ENCODE results near the gene STRBP. TPM values are rescaled to one million over a fixed set of nuclear protein-coding genes. Genes with fewer than 3 reads are reported as not detected.

The STRBP gene
- polyA plus RNA-seq, 3 donors from 2014 or later, result 9.0 to 15.8 (median 10.4) TPM

DNA sequence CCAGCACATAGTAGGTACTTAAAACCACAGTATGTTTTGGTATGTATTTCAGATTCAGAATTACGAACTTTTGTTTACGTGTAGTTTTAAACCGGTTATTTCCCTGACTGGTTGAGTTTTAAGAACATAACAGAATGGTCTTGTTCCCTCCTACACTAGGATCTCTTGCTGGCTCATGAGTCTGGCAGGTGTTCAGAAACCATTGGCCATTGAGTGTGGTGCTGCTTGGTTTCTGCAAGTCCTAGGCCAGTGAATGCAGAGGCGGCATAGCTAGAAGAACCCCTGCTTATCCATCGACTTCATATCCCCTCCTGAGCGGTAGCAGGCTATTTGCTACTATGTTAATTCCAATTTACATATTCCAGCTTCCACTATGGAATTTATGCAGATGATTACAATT, 169.3 kb downstream of the STRBP start:
- no peaks in the 10 kb centered on the region for H3K4me1 Mint-ChIP-seq
- H3K9me3 Mint-ChIP-seq, result no peaks in the 10 kb centered on the region
- DNase-seq, result no peak
- no peak overlapping the region for H3K4me3 Mint-ChIP-seq
- no peak overlapping the region for H3K27ac Mint-ChIP-seq
- H3K27me3 Mint-ChIP-seq (ENCODE audit: low read depth in 3 of 3), result no peaks in the 10 kb centered on the region
- peaks cover 8 to 49% (median 19%) of the 10 kb centered on the region in 3 donors for H3K36me3 Mint-ChIP-seq

DNA sequence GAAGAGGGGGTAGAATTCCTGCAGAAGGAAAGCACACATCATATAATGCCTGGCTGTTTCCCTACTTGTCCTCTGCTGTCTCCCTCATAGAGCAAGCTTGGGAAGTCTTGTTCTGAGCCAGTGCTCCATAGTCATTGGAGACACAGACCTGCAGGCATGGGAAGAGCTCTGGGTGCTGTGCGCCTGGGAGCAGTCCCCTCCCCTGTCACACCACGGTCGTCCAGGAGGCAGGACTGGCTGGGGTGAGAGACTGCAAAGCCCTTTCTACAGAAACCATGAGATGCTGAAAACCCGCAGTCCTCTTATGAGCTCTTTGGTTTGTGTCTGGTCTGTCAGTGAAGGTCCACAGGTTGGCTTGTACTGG, 170.3 kb downstream of the STRBP start:
- Mint-ChIP-seq H3K9me3 (no peaks in the 10 kb centered on the region), H3K4me3 (no peak overlapping the region), H3K27me3 (ENCODE audit: low read depth in 3 of 3) (no peaks in the 10 kb centered on the region), H3K36me3 (peaks cover 13 to 55% (median 28%) of the 10 kb centered on the region in 3 donors), H3K4me1 (no peaks in the 10 kb centered on the region), H3K27ac (no peak overlapping the region)
- DNase-seq, result no peak

DNA sequence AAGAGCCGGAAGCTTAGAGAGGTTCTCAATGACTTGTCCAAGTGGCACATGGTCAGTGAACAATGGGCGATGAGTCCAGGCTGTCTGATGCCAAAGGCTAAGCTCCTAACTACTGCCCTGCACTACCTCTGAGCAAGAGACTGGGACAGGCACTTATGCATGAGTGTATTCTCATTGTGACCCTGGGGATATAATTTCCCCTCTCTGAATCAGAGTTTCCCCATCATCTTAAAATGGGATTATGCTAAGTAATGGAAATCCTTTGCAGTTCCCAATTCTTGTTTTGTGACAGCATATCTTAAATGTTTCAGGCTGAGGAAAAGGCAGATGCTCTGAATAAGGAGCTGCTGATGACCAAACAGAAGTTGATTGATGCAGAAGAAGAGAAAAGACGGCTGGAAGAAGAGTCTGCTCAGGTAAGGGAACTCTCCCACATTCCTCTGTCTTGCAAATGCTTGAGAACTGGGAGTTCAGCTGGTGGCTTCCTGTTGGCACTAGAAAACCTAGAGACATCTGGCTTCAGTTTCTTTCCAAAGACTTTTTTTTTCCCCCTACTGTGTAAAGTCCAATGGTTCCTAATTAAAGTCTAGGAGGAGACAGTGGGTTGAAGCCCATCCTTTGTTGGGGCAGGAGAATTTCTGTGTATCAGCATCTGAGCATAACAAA, 170.8 kb downstream of the STRBP start:
- no peak for DNase-seq
- Mint-ChIP-seq H3K36me3 (peaks cover 15 to 57% (median 30%) of the 10 kb centered on the region in 3 donors), H3K4me1 (no peaks in the 10 kb centered on the region), H3K27me3 (ENCODE audit: low read depth in 3 of 3) (no peaks in the 10 kb centered on the region), H3K4me3 (no peak overlapping the region), H3K27ac (no peak overlapping the region), H3K9me3 (no peaks in the 10 kb centered on the region)

DNA sequence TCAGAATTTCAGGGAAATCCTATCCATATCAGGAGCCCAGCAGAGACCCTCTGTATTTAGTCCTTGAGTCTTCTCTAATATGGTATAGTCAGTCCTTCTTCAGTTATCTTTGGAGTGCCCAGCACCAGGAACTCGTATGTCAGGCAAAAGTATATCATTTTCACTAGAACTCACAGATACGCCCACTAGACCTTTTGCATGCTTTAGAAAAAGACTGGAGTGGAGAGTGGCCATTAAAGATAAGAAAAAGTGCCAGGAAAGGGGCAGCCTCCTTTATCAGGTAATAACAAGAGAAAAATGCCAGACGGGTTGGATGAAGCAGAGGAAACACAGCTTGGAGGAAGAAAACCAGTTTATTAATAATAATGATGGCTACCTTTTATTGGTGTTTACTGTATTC, 171.4 kb downstream of the STRBP start:
- Mint-ChIP-seq H3K9me3 (no peaks in the 10 kb centered on the region), H3K4me3 (no peak overlapping the region), H3K36me3 (peaks cover 17 to 57% (median 35%) of the 10 kb centered on the region in 3 donors), H3K27me3 (ENCODE audit: low read depth in 3 of 3) (no peaks in the 10 kb centered on the region), H3K4me1 (no peaks in the 10 kb centered on the region), H3K27ac (no peak overlapping the region)
- DNase-seq, result no peak

DNA sequence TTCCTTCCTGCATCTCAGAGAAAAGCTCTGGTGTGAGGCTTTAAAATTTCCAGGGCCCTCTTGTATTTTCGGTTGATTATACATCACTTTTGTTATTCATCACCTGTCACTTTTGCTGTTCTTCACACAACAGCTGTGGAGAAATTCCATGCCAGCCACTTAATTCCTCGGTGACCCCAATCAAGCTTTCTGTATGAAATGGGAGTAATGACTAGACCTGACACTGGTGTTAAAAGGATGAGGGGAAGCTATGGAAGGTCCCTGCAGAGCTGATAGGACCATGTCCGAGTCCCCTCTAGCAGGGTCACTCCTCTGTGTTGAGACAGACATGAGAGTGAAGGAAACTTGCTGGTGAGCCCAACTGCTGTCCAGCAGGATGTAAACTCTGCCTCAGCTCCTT, 175.2 kb downstream of the STRBP start:
- Mint-ChIP-seq H3K9me3 (no peaks in the 10 kb centered on the region), H3K27ac (no peak overlapping the region), H3K27me3 (ENCODE audit: low read depth in 3 of 3) (peaks cover 0 to 1% (median 0%) of the 10 kb centered on the region in 3 donors), H3K4me3 (no peak overlapping the region), H3K4me1 (no peaks in the 10 kb centered on the region), H3K36me3 (peaks cover 33 to 68% (median 49%) of the 10 kb centered on the region in 3 donors)
- DNase-seq, result no peak

DNA sequence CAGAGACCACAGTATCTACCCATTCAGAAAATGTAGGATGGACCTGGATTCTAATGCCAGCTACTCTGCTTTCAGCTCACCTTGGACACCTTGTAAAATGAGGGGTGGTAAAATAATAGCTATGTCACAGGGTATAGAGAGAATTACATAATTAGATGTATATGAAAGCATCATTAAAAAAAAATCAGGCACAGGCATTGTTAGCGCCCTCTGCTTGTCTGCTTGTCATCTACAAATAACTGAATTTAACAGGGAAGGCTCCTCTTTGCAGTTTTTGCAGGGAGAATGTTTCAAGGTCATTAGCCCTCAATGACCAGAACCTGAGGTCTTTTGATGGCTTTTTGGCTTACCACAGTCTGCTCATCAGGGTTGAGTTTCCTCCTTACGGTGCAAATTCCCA, 176.9 kb downstream of the STRBP start:
- peaks cover 0 to 1% (median 0%) of the 10 kb centered on the region in 3 donors for H3K27me3 Mint-ChIP-seq (ENCODE audit: low read depth in 3 of 3)
- H3K4me3 Mint-ChIP-seq, result no peak overlapping the region
- peaks cover 33 to 56% (median 34%) of the 10 kb centered on the region in 3 donors for H3K36me3 Mint-ChIP-seq
- H3K27ac Mint-ChIP-seq, result peak overlapping the region in 1 of 6 donors; percentile 54
- H3K9me3 Mint-ChIP-seq, result no peaks in the 10 kb centered on the region
- no peak for DNase-seq
- H3K4me1 Mint-ChIP-seq, result no peaks in the 10 kb centered on the region

DNA sequence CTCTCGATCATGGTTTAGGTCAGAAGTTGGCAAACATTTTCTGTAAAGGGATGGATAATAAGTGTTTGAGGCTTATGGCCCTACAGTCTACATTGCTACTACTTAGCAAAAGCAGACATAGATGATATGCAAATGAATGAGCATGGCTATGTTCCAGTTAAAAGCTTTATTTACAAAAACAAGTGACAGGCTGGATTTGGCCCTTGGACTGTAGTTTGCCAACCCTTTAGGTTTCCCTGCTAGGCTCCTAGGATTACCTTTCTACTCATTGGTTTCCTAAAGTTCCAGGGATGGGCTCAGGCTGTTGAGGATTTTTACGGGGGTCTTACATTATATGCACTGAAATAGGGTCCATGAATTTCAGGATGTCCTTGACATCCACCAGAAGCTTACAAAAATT, 177.4 kb downstream of the STRBP start:
- DNase-seq, result no peak
- Mint-ChIP-seq H3K27ac (peak overlapping the region in 1 of 6 donors; percentile 13), H3K9me3 (no peaks in the 10 kb centered on the region), H3K4me3 (no peak overlapping the region), H3K4me1 (no peaks in the 10 kb centered on the region), H3K27me3 (ENCODE audit: low read depth in 3 of 3) (peaks cover 0 to 1% (median 0%) of the 10 kb centered on the region in 3 donors), H3K36me3 (peaks cover 33 to 56% (median 34%) of the 10 kb centered on the region in 3 donors)

DNA sequence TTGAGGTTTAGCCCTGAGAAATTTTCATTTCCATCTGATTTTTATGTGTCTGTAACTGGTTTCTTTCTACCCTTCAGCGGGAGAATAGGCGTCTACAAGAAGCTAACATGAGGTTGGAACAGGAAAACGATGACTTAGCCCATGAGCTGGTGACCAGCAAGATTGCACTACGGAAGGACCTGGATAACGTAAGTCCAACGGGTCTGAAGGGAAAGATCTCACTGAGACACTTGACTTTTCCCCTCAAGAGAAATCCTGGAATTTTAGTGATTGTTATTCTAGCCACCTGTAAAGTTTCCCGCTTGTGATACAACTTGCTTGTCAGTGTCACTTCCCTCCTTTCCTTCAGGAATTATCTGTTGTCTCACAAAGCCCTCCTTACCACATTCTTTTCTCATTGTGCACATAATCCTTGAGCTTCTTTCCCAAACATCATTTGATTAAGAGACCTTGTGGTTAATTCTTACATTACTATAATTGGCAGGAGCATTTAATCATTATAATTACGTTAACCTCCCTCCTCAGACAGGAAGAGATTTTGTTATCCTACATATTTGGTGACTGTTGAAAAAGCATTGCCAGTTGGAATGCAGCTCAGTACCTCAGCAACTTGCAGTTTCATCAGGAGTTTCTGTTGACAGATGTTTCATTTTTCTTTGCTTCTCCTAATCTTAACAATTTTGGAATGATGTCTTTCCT, 178.0 kb downstream of the STRBP start:
- no peak for DNase-seq
- Mint-ChIP-seq H3K9me3 (no peaks in the 10 kb centered on the region), H3K27me3 (ENCODE audit: low read depth in 3 of 3) (peaks cover 0 to 1% (median 0%) of the 10 kb centered on the region in 3 donors), H3K27ac (peak overlapping the region in 2 of 6 donors; percentile 13 to 80), H3K4me3 (no peak overlapping the region), H3K36me3 (peaks cover 33 to 55% (median 34%) of the 10 kb centered on the region in 3 donors), H3K4me1 (no peaks in the 10 kb centered on the region)

DNA sequence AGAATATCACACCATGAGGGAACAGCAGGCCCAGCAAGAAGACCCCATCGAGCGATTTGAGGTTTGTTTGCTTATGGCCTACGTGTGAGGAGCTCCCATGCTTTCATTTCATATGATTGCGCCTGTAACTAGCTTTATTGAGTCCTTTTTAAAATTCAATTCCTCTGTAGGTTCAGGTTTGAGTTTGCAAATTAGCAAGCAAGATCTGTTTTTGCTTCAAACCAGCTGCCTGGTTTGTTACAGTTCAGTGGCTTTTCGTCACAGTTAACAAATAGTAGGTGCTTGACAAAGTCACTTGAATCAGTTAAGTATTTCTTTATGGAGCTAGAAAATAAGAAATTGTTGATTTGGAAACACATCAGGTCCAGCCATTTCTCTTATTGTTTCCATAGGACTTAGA, 178.6 kb downstream of the STRBP start:
- Mint-ChIP-seq H3K9me3 (no peaks in the 10 kb centered on the region), H3K4me1 (no peaks in the 10 kb centered on the region), H3K36me3 (peaks cover 37 to 56% (median 39%) of the 10 kb centered on the region in 3 donors), H3K4me3 (no peak overlapping the region), H3K27me3 (ENCODE audit: low read depth in 3 of 3) (peaks cover 0 to 1% (median 0%) of the 10 kb centered on the region in 3 donors), H3K27ac (peak overlapping the region in 1 of 6 donors; percentile 80)
- no peak for DNase-seq

DNA sequence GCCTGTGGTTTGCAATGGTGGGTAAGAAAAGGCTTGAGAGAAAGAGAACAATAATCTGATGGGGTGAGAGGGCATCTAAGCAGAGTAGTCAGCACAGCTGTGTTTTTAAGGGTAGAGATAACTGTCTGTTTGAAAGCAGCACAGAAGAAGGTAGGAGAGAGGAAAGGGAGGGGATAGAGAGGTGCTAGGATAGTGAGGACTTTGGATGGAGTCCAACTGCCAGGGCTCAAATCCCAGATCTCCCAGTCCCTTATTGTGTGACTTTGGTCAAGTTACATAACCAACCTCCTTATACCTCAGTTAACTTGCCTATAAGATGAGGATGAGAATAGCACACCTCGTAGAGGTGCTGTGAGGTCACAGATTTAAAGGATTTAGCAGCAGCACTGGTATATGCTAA, 179.3 kb downstream of the STRBP start:
- Mint-ChIP-seq H3K9me3 (no peaks in the 10 kb centered on the region), H3K36me3 (peaks cover 40 to 60% (median 41%) of the 10 kb centered on the region in 3 donors), H3K4me3 (no peak overlapping the region), H3K27ac (peak overlapping the region in 1 of 6 donors; percentile 17), H3K4me1 (no peaks in the 10 kb centered on the region), H3K27me3 (ENCODE audit: low read depth in 3 of 3) (peaks cover 0 to 1% (median 0%) of the 10 kb centered on the region in 3 donors)
- DNase-seq, result no peak

DNA sequence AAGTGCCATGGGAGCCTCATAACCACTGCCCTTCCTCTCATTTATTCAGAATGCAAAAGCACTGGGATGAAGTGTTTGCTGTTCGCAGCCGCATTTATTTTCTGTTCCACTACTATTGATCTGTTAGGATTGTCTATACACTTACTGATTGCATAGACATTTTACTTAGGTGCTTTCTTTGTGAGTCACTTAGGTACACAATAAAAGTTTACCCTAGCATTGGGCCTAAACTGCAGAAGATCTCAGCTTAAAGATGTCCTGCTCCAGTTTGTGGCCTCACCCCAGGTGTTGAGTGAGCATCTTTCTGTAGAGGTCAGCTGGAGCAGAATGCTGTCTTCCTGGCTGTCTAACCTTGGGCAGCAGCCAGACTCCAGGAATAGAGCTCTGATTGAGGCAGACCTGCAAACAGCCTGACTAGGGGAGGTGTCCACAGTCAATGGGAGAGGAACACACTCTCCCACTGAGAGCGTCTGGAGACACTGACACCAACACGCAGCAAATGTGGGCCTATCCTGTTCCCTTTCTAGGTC, 181.0 kb downstream of the STRBP start:
- no peaks in the 10 kb centered on the region for H3K9me3 Mint-ChIP-seq
- peaks cover 31 to 54% (median 34%) of the 10 kb centered on the region in 3 donors for H3K36me3 Mint-ChIP-seq
- DNase-seq, result no peak
- H3K4me1 Mint-ChIP-seq, result no peaks in the 10 kb centered on the region
- peak overlapping the region in 1 of 6 donors; percentile 4 for H3K27ac Mint-ChIP-seq
- H3K27me3 Mint-ChIP-seq (ENCODE audit: low read depth in 3 of 3), result peaks cover 0 to 1% (median 0%) of the 10 kb centered on the region in 3 donors
- H3K4me3 Mint-ChIP-seq, result no peak overlapping the region

DNA sequence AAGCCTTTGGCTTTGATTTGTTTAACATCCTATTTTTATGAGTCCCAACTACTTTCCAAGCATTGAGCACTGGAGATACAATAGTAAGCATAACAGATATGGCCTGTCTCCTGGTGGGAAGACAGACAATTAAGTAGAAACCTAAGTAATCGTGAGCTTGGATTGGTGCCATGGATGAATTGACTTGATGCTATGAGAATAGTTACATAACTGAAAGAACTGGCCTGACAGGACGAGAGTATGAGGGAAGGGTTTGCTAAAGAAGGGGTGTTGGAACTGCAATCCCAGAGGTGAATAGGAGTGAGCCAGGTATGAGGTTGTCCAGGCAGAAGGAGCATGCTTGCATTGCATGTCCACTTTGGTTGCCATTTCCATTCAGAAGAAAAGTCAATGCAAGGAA, 182.5 kb downstream of the STRBP start:
- H3K27me3 Mint-ChIP-seq (ENCODE audit: low read depth in 3 of 3), result peaks cover 0 to 1% (median 0%) of the 10 kb centered on the region in 3 donors
- H3K36me3 Mint-ChIP-seq, result peaks cover 27 to 53% (median 43%) of the 10 kb centered on the region in 3 donors
- H3K9me3 Mint-ChIP-seq, result no peaks in the 10 kb centered on the region
- no peak overlapping the region for H3K4me3 Mint-ChIP-seq
- no peaks in the 10 kb centered on the region for H3K4me1 Mint-ChIP-seq
- no peak overlapping the region for H3K27ac Mint-ChIP-seq
- no peak for DNase-seq

DNA sequence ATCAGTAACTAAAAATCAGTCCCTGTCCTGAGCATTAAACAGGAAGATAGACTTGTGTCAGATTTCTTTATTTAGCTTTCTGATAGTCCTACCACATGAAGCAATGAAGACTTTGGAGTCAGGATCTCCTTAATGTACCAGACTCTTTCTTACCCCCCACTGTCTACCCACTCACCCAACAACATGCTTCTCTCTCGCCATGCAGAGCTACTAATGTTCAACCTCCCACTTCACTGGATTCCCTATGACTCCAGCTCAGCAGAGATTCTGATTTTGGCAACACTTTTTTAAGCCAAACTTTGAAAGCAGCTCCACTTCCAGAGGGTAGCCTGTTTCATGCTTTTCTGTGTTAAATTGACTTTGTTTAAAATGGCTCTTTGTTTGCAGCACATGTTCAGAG, 184.1 kb downstream of the STRBP start:
- DNase-seq, result no peak
- no peak overlapping the region for H3K4me3 Mint-ChIP-seq
- peak overlapping the region in 1 of 6 donors; percentile 25 for H3K27ac Mint-ChIP-seq
- H3K27me3 Mint-ChIP-seq (ENCODE audit: low read depth in 3 of 3), result peaks cover 0 to 1% (median 0%) of the 10 kb centered on the region in 3 donors
- H3K36me3 Mint-ChIP-seq, result peaks cover 26 to 44% (median 35%) of the 10 kb centered on the region in 3 donors
- H3K4me1 Mint-ChIP-seq, result no peaks in the 10 kb centered on the region
- no peaks in the 10 kb centered on the region for H3K9me3 Mint-ChIP-seq

DNA sequence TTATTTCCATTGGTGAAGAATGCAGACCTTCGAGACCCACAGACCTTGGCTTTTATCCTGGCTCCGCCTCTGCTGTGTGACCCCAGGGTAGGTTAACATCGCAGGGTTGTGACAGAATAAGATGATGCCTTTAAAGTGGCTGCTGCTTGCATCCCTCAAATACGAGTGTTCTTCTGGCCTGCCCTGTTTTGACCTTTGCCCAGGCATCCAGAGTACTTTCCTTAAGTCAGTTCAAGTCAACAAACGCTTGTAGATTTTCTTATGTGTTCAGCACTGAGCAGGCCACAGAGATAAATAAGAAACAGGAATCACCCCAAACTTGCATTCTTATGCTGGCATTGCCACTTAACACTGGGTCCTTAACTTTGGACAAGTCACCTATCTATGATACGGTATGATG, 184.7 kb downstream of the STRBP start:
- Mint-ChIP-seq H3K4me3 (no peak overlapping the region), H3K4me1 (no peaks in the 10 kb centered on the region), H3K36me3 (peaks cover 29 to 40% (median 33%) of the 10 kb centered on the region in 3 donors), H3K27ac (no peak overlapping the region), H3K9me3 (no peaks in the 10 kb centered on the region), H3K27me3 (ENCODE audit: low read depth in 3 of 3) (no peaks in the 10 kb centered on the region)
- no peak for DNase-seq

Data from immature natural killer cell (primary cell).